ENCODE data around the gene XRN2. TPM values are rescaled to one million over a fixed set of nuclear protein-coding genes. Genes with fewer than 3 reads are reported as not detected.

XRN2 gene
- total RNA-seq, 1 experiment from 2014 or later: 76.8 TPM

GRCh38 chr20:21396599-21397340 lies 93.6 kb downstream of the XRN2 start:
- ChIA-PET CTCF (no interaction called here), POLR2A (ENCODE audit: unreplicated experiment) (no interaction called here)
- TF ChIP-seq EZH2phosphoT487 (IDR thresholded peaks at IDR 0.05; ENCODE audit: borderline replicate concordance, low read length): no peak
- TF ChIP-seq CTCF (conservative IDR thresholded peaks at IDR 0.05; ENCODE audit: low read depth, low read length): no peak
- no peak for TF ChIP-seq EZH2 (IDR thresholded peaks at IDR 0.05; ENCODE audit: low read length, unreplicated experiment)
- intact Hi-C loops (cut with micrococcal nuclease): no loop called here
- no peaks in the 10 kb centered on the region for H3K79me2 ChIP-seq (ENCODE audit: low read length)
- no peak overlapping the region for H3K9ac ChIP-seq (ENCODE audit: low read length)
- ATAC-seq: no peak
- H3K9me3 ChIP-seq (ENCODE audit: low read length): no peaks in the 10 kb centered on the region
- DNase-seq: no peak
- BruUV-seq (replicated peaks): no TSS peak
- H3K9me2 ChIP-seq (replicated peaks; ENCODE audit: low read length): no peaks in the 10 kb centered on the region
- no peaks in the 10 kb centered on the region for H3K4me1 ChIP-seq (ENCODE audit: insufficient read depth, low read length)
- no peaks in the 10 kb centered on the region for H3F3A ChIP-seq (ENCODE audit: low read length, unreplicated experiment)
- H3K4me3 ChIP-seq (ENCODE audit: low read length): no peak overlapping the region
- H3K27me3 ChIP-seq (ENCODE audit: low read length): peaks cover 40% of the 10 kb centered on the region
- H3K4me2 ChIP-seq (ENCODE audit: low read length): no peak overlapping the region
- no peak overlapping the region for H2AFZ ChIP-seq (ENCODE audit: low read length)
- no peak overlapping the region for H3K27ac ChIP-seq (ENCODE audit: low read length)
- H4K20me1 ChIP-seq (ENCODE audit: low read length): no peaks in the 10 kb centered on the region
- no peaks in the 10 kb centered on the region for H3K36me3 ChIP-seq (ENCODE audit: low read depth, low read length)

DNA sequence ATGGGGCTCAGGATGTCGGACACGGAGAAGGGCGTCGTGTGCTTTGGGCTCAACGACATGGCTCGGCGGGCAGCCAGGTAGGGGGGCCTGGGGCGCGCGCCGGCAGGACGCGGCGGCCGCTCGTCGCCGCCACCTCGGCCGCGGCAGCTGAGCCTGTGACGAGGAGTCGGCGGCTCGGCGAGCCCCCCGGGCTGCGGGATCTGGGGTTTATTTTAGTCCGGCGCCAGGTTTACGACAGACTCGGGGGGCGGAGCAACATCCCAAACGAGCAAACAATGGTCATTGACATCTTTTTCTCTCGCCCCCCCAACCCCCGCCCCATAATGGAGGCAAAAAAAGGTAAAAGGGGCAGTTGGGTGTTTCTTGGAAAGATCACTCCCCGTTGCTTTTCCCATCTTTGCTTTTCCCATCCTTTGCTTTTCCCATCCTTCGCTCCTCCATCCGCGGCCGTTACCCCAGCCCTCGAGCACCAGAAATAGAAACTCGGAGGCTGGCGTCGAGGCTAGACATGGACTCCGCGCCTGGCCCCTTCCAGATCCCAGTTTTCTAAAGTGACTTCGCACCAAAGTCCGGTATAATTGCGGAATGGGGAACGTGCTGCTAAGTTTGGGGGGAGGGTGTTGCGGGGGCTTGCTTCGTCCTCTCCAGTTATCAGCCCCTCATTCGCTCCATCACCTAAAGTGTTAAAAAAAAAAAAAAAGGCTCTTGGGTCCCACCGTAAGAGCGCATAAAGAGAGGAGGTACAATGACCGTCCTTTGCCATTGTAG lies 94.4 kb downstream of the XRN2 start, which contains the start of gene NKX2-4:
Gene NKX2-4, minus strand, starts transcription at position 186 of the 768 bp plus-strand sequence. Its CDS starts 127 bp downstream, at position 59.
- TF ChIP-seq EZH2phosphoT487 (IDR thresholded peaks at IDR 0.05; ENCODE audit: borderline replicate concordance, low read length) (no peak), EZH2 (IDR thresholded peaks at IDR 0.05; ENCODE audit: low read length, unreplicated experiment) (no peak), CTCF (conservative IDR thresholded peaks at IDR 0.05; ENCODE audit: low read depth, low read length) (no peak)
- ATAC-seq (no peak), DNase-seq (no peak)
- Histone ChIP-seq H3K27ac (ENCODE audit: low read length) (no peak within 1 kb of the TSS), H4K20me1 (ENCODE audit: low read length) (no peaks in the 10 kb centered on the region), H3K4me2 (ENCODE audit: low read length) (no peak within 1 kb of the TSS), H3K79me2 (ENCODE audit: low read length) (no peaks in the 10 kb centered on the region), H3K9ac (ENCODE audit: low read length) (no peak within 1 kb of the TSS), H2AFZ (ENCODE audit: low read length) (no peak within 1 kb of the TSS), H3K4me3 (ENCODE audit: low read length) (no peak within 1 kb of the TSS), H3K9me2 (replicated peaks; ENCODE audit: low read length) (no peaks in the 10 kb centered on the region), H3F3A (ENCODE audit: low read length, unreplicated experiment) (no peaks in the 10 kb centered on the region), H3K4me1 (ENCODE audit: insufficient read depth, low read length) (no peaks in the 10 kb centered on the region), H3K36me3 (ENCODE audit: low read depth, low read length) (no peaks in the 10 kb centered on the region), H3K9me3 (ENCODE audit: low read length) (no peaks in the 10 kb centered on the region), H3K27me3 (ENCODE audit: low read length) (peaks cover 48% of the 10 kb centered on the region)
- POLR2A ChIA-PET (ENCODE audit: unreplicated experiment): no interaction called here
- BruUV-seq (replicated peaks): no TSS peak
- intact Hi-C loops (cut with micrococcal nuclease): no loop called here
- CTCF ChIA-PET: no interaction called here

Measured in PC-3 (cell line).